ENCODE data around the gene PPP3CA.

- TF ChIP-seq CTCF (IDR thresholded peaks at IDR 0.05) (no peak), POLR2AphosphoS5 (IDR thresholded peaks at IDR 0.05) (no peak), POLR2A (IDR thresholded peaks at IDR 0.05) (no peak), EP300 (IDR thresholded peaks at IDR 0.05) (no peak)
Observed at GRCh38 chr4:101355246-101355645, 7.9 kb upstream of the PPP3CA start.
